HL-60/S4 treated with phorbol 12-myristate 13-acetate at 8.2 ng/mL for 4 days and 3 days (cell line): ENCODE results near the gene RNASEH2A.

ENCODE experiments used
- in situ Hi-C: fragments of 300-500 bp; cut with MboI; formaldehyde crosslinking; loops from 2 replicates; pipeline ENCODE4 v1.15.0; 2022; ENCODE audit warnings: low sequenced_read_pairs

Gene RNASEH2A

GRCh38 chr19:12782424-12783290 lies 23.7 kb upstream of the RNASEH2A start:
- in situ Hi-C loops: no loop called here

GRCh38 chr19:12783291-12783848 lies 23.0 kb upstream of the RNASEH2A start:
- in situ Hi-C loops: no loop called here

GRCh38 chr19:12783849-12784393 lies 22.5 kb upstream of the RNASEH2A start:
- in situ Hi-C loops: no loop called here

GRCh38 chr19:12784394-12784870 lies 22.0 kb upstream of the RNASEH2A start:
- in situ Hi-C loops: no loop called here

GRCh38 chr19:12784871-12785430 lies 21.4 kb upstream of the RNASEH2A start:
- in situ Hi-C loops: no loop called here

GRCh38 chr19:12785431-12786031 lies 20.9 kb upstream of the RNASEH2A start:
- in situ Hi-C loops: no loop called here

- in situ Hi-C loops: no loop called here
Observed at GRCh38 chr19:12786141-12786870, 20.1 kb upstream of the RNASEH2A start.

GRCh38 chr19:12786952-12787351 lies 19.4 kb upstream of the RNASEH2A start:
- in situ Hi-C loops: no loop called here

- in situ Hi-C loops: no loop called here
Observed at GRCh38 chr19:12787458-12787857, 18.9 kb upstream of the RNASEH2A start.

- in situ Hi-C loops: no loop called here
Observed at GRCh38 chr19:12788042-12788681, 18.2 kb upstream of the RNASEH2A start.

GRCh38 chr19:12788682-12789097 lies 17.7 kb upstream of the RNASEH2A start:
- in situ Hi-C loops: no loop called here

- in situ Hi-C loops: no loop called here
Observed at GRCh38 chr19:12789098-12789903, 17.1 kb upstream of the RNASEH2A start.

- in situ Hi-C loops: no loop called here
Observed at GRCh38 chr19:12789904-12790619, 16.3 kb upstream of the RNASEH2A start.

GRCh38 chr19:12790628-12791344 lies 15.6 kb upstream of the RNASEH2A start:
- in situ Hi-C loops: no loop called here

- in situ Hi-C loops: no loop called here
Observed at GRCh38 chr19:12791345-12792050, 14.9 kb upstream of the RNASEH2A start, which contains the start of gene JUNB. Gene JUNB (plus strand): TSS chr19:12791486. CDS start chr19:12791772, 286 bp downstream.

GRCh38 chr19:12792051-12792852 lies 14.1 kb upstream of the RNASEH2A start:
- in situ Hi-C loops: no loop called here
